ENCODE results near the gene GRIK5. TPM values are rescaled to one million over a fixed set of nuclear protein-coding genes. Genes with fewer than 3 reads are reported as not detected.

GRIK5 gene
- total RNA-seq, 8 experiments from 2014 or later: 0.41 to 19.5 (median 6.1) TPM

GRCh38 chr19:41951686-41952172, 118.3 kb downstream of the GRIK5 start:
- Histone ChIP-seq H3K4me1 (replicated peaks in 1 of 2) (peaks cover 0 to 5% of the 10 kb centered on the region in 2 donors), H3K4me3 (no peak overlapping the region), H3K27ac (no peak overlapping the region)
- WGBS, 10 experiments: 0% methylated on average over 2 to 4 of the region's 12 CpGs; no CpG with 5 or more reads in 8 of the 10 experiments
- in situ Hi-C loops (cut with MboI; ENCODE audit: low pct_unique_long_range_greater_than_20kb in 2 of 9, low sequenced_read_pairs in 9 of 9, unreplicated experiment in 9 of 9): loop anchor here in 2 of 9 experiments (10.0 kb wide), 2 partner anchors 67 to 77 kb away; partner anchors contain the start of genes ARHGEF1 (in 1 of the 2) and CD79A (in 1 of the 2)
- ATAC-seq (replicated peaks in 6 of 8): peak; percentile 78 to 97 (median 82)

Other genes starting within 250 kb of the GRIK5 start
- under 1 TPM in 5 of 8 experiments, not detected in 3; 0.14 to 0.43 (median 0.25) TPM for gene LYPD4, start 225.5 kb downstream of the GRIK5 start, total RNA-seq
- under 1 TPM in 5 of 8 experiments, not detected in 3; 0.09 to 0.90 (median 0.13) TPM for gene DMRTC2, start 225.2 kb downstream of the GRIK5 start, total RNA-seq
- gene RPS19, start 210.0 kb downstream of the GRIK5 start, total RNA-seq: 1,000 to 10,000 TPM; 2,323 to 4,988 (median 4,056) TPM
- 1 to 10 TPM in 1 of 8 experiments, under 1 TPM in 6, not detected in 1; 0.27 to 1.1 (median 0.41) TPM for gene CD79A, start 192.9 kb downstream of the GRIK5 start, total RNA-seq
- 10 to 100 TPM; 10.4 to 64.9 (median 24.2) TPM for gene ARHGEF1, start 187.0 kb downstream of the GRIK5 start, total RNA-seq
- gene ERFL, start 141.8 kb downstream of the GRIK5 start, total RNA-seq: 1 to 10 TPM in 2 of 8 experiments, under 1 TPM in 6; 0.25 to 1.8 (median 0.59) TPM
- gene RABAC1, start 110.9 kb downstream of the GRIK5 start, total RNA-seq: 100 to 1,000 TPM in 6 of 8 experiments, 10 to 100 TPM in 2; 77.0 to 267 (median 181) TPM
- gene ATP1A3, start 76.0 kb downstream of the GRIK5 start, total RNA-seq: 100 to 1,000 TPM in 4 of 8 experiments, 10 to 100 TPM in 1, 1 to 10 TPM in 3; 2.4 to 243 (median 117) TPM
- 10 to 100 TPM in 6 of 8 experiments, 1 to 10 TPM in 2; 7.4 to 17.4 (median 11.6) TPM for gene ZNF574, start 6.0 kb upstream of the GRIK5 start, total RNA-seq
- gene POU2F2, start 62.2 kb upstream of the GRIK5 start, total RNA-seq: 10 to 100 TPM in 4 of 8 experiments, 1 to 10 TPM in 2, under 1 TPM in 2; 0.54 to 30.6 (median 7.7) TPM
- gene DEDD2, start 147.5 kb upstream of the GRIK5 start, total RNA-seq: 10 to 100 TPM; 17.9 to 35.9 (median 24.7) TPM
- gene ZNF526, start 150.1 kb upstream of the GRIK5 start, total RNA-seq: 10 to 100 TPM in 2 of 8 experiments, 1 to 10 TPM in 6; 5.1 to 14.1 (median 8.0) TPM
- gene GSK3A, start 172.4 kb upstream of the GRIK5 start, total RNA-seq: 10 to 100 TPM; 17.7 to 30.0 (median 26.5) TPM
- gene ERF, start 184.9 kb upstream of the GRIK5 start, total RNA-seq: 10 to 100 TPM in 7 of 8 experiments, 1 to 10 TPM in 1; 8.4 to 55.4 (median 17.4) TPM
- gene CIC, start 199.0 kb upstream of the GRIK5 start, total RNA-seq: 10 to 100 TPM; 15.8 to 59.1 (median 27.9) TPM
- 1 to 10 TPM in 6 of 8 experiments, under 1 TPM in 2; 0.92 to 2.6 (median 1.1) TPM for gene PRR19, start 231.9 kb upstream of the GRIK5 start, total RNA-seq
- gene PAFAH1B3, start 232.4 kb upstream of the GRIK5 start, total RNA-seq: 100 to 1,000 TPM in 4 of 8 experiments, 10 to 100 TPM in 4; 19.2 to 230 (median 114) TPM
- 10 to 100 TPM in 2 of 8 experiments, 1 to 10 TPM in 4, under 1 TPM in 1, not detected in 1; 0.42 to 18.5 (median 5.9) TPM for gene TMEM145, start 243.1 kb upstream of the GRIK5 start, total RNA-seq

Measured in motor neuron (in vitro differentiated cells).